Parathyroid adenoma (tissue), 2 donors: ENCODE data around the gene NUP43.

Source experiments
- H2AFZ ChIP-seq: fragments of 300-600 bp; sonication (generic); one replicate; pipeline ENCODE4 v1.7.0; 2017; ENCODE audit warnings: antibody characterized with exemption, mild to moderate bottlenecking
- H3K27ac ChIP-seq: fragments of 300-600 bp; sonication (generic); one replicate; pipeline ENCODE4 v1.7.0; 2017
- H3K27me3 ChIP-seq: fragments of 300-600 bp; sonication (generic); one replicate; pipeline ENCODE4 v1.7.0; 2017; ENCODE audit warnings: low read length; ENCODE audit not compliant: control insufficient read depth, insufficient read depth
- H3K36me3 ChIP-seq: fragments of 300-600 bp; sonication (generic); one replicate; pipeline ENCODE4 v1.7.0; 2017; ENCODE audit warnings: low read length; ENCODE audit not compliant: control insufficient read depth, insufficient read depth
- H3K4me1 ChIP-seq: fragments of 300-600 bp; sonication (generic); one replicate; pipeline ENCODE4 v1.7.0; 2017; ENCODE audit warnings: control low read depth
- H3K4me2 ChIP-seq: fragments of 300-600 bp; sonication (generic); one replicate; pipeline ENCODE4 v1.7.0; 2017; ENCODE audit warnings: low read length
- H3K4me3 ChIP-seq: fragments of 300-600 bp; sonication (generic); one replicate; pipeline ENCODE4 v1.7.0; 2017; ENCODE audit warnings: low read depth, low read length
- H3K79me2 ChIP-seq: fragments of 300-600 bp; sonication (generic); one replicate; pipeline ENCODE4 v1.7.0; 2017; ENCODE audit warnings: control low read depth
- H3K9ac ChIP-seq: fragments of 300-600 bp; sonication (generic); one replicate; pipeline ENCODE4 v1.7.0; 2017; ENCODE audit warnings: mild to moderate bottlenecking
- H3K9me3 ChIP-seq: fragments of 300-600 bp; sonication (generic); one replicate; pipeline ENCODE4 v1.7.0; 2017; ENCODE audit warnings: low read length; ENCODE audit not compliant: control insufficient read depth
- TF ChIP-seq, protein P1 (sequence below): fragments of 300-600 bp; sonication (generic); IDR thresholded peaks from one replicate; pipeline ENCODE4 v1.7.0; 2017; ENCODE audit warnings: antibody characterized with exemption, mild to moderate bottlenecking
- donor health status: primary hyperparathyroidism.

NUP43 gene

DNA sequence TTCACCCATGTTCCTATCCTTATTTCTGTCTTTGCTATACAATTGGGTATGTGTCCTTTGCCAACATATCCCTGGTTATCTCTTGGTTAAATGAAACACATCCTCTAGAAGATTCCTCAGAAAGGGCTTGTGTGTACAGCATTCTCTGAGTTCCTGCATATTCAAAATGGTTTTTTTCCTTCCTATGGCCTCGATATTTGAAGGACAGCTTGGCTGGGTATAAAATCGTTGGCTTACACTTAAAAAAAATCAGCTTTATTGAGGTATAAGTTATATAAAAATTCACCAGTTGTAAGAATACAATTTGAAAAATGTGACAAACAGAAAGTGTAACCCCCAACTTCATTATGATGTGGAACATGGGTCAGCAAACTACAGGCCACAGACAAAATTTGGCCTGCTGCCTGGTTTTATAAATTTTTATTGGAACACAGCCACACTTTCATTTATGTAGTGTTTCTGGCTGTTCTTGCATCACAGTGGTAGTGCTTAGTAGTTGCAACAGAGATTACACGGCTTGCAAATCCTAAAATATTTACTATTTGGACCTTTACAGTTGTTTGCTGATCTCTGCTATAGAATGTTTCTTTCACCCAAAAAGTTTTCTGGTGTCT is 19.9 kb upstream of the NUP43 start:
- no peak overlapping the region for H3K27ac ChIP-seq
- TF ChIP-seq, protein P1, sequence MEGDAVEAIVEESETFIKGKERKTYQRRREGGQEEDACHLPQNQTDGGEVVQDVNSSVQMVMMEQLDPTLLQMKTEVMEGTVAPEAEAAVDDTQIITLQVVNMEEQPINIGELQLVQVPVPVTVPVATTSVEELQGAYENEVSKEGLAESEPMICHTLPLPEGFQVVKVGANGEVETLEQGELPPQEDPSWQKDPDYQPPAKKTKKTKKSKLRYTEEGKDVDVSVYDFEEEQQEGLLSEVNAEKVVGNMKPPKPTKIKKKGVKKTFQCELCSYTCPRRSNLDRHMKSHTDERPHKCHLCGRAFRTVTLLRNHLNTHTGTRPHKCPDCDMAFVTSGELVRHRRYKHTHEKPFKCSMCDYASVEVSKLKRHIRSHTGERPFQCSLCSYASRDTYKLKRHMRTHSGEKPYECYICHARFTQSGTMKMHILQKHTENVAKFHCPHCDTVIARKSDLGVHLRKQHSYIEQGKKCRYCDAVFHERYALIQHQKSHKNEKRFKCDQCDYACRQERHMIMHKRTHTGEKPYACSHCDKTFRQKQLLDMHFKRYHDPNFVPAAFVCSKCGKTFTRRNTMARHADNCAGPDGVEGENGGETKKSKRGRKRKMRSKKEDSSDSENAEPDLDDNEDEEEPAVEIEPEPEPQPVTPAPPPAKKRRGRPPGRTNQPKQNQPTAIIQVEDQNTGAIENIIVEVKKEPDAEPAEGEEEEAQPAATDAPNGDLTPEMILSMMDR = no peak
- H3K27me3 ChIP-seq = no peaks in the 10 kb centered on the region

DNA sequence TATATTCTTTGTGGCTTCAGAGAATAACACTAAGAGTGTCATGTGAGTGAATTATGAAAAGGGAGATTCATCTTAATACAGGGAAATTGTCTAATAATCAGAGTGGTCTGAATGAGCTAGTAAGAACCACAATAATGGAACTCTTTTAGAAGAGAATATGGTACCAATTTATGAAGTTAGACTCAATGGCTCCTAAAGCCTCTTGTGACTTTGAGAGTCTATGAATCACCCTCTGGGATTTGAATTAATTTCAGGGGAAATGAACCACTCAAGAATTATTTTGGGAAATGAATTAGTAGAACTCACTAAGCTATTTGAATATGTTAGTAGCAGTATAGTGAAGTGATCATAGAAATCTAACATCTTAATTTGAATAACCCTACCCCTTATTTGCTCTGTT is 17.5 kb upstream of the NUP43 start:
- H3K36me3 ChIP-seq = no peaks in the 10 kb centered on the region
- H3K9ac ChIP-seq = no peak overlapping the region
- no peaks in the 10 kb centered on the region for H3K27me3 ChIP-seq
- H3K9me3 ChIP-seq = no peaks in the 10 kb centered on the region
- TF ChIP-seq, protein P1 = no peak
- peaks cover 13% of the 10 kb centered on the region for H3K79me2 ChIP-seq
- no peak overlapping the region for H3K27ac ChIP-seq
- no peak overlapping the region for H2AFZ ChIP-seq
- H3K4me1 ChIP-seq = no peaks in the 10 kb centered on the region
- no peak overlapping the region for H3K4me2 ChIP-seq
- H3K4me3 ChIP-seq = no peak overlapping the region

More for the DNA sequence above, 19.9 kb upstream of the NUP43 start:
- H3K4me1 ChIP-seq = no peaks in the 10 kb centered on the region
- no peak overlapping the region for H3K9ac ChIP-seq
- no peak overlapping the region for H2AFZ ChIP-seq
- peaks cover 12% of the 10 kb centered on the region for H3K79me2 ChIP-seq
- no peak overlapping the region for H3K4me2 ChIP-seq
- no peaks in the 10 kb centered on the region for H3K36me3 ChIP-seq
- no peaks in the 10 kb centered on the region for H3K9me3 ChIP-seq
- no peak overlapping the region for H3K4me3 ChIP-seq

DNA sequence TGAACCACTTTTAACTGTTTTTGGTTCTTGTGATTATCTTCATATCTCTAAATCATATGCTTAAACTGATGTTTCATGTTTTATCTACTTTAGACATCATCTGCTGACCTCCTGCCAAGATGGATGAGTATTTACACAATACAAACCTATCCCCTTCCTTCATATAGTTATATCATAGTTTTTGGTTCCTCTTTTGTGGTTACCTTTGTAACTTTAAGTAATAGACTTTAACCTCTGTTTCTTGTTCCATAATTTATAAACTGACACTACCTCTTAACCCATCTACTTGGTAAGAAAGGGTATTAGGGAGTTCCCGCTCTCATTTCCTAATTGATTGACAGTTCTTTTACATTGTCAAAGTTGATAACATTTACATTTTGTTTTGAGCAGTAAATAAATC is 15.1 kb upstream of the NUP43 start:
- Histone ChIP-seq H3K27me3 (no peaks in the 10 kb centered on the region), H3K9me3 (no peaks in the 10 kb centered on the region), H3K27ac (no peak overlapping the region), H3K4me2 (no peak overlapping the region), H3K4me3 (no peak overlapping the region), H3K36me3 (no peaks in the 10 kb centered on the region), H3K79me2 (peaks cover 7% of the 10 kb centered on the region), H3K4me1 (no peaks in the 10 kb centered on the region), H2AFZ (no peak overlapping the region), H3K9ac (no peak overlapping the region)
- TF ChIP-seq, protein P1 = no peak

DNA sequence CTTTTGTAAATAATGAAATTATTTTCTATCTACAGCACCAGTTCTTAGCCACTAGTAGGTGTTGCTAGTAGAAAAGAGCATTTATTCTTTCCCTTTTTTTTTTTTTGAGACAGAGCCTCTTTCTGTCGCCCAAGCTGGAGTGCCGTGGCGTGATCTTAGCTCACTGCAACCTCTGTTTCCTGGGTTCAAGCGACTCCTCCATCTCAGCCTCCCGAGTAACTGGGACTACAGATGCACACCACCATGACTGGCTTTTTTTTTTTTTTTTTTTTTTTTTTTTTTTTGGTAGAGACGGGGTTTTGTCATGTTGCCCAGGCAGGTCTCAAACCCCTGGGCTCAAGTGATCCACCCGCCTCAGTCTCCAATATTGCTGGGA is 9.9 kb upstream of the NUP43 start:
- no peak overlapping the region for H3K27ac ChIP-seq
- no peaks in the 10 kb centered on the region for H3K36me3 ChIP-seq
- no peak overlapping the region for H2AFZ ChIP-seq
- peaks cover 28% of the 10 kb centered on the region for H3K79me2 ChIP-seq
- H3K9me3 ChIP-seq = no peaks in the 10 kb centered on the region
- H3K9ac ChIP-seq = no peak overlapping the region
- TF ChIP-seq, protein P1 = no peak
- no peaks in the 10 kb centered on the region for H3K27me3 ChIP-seq
- no peak overlapping the region for H3K4me3 ChIP-seq
- H3K4me1 ChIP-seq = no peaks in the 10 kb centered on the region
- no peak overlapping the region for H3K4me2 ChIP-seq
